CD4-positive, alpha-beta T cell treated with Interleukin-15 for 1 hour (primary cell): Measurements from ENCODE around the gene SEC61A2.

Experiments used
- DNase-seq: peaks from one replicate; pipeline ENCODE4 v3.0.0-alpha.2; 2020

SEC61A2 gene

DNA sequence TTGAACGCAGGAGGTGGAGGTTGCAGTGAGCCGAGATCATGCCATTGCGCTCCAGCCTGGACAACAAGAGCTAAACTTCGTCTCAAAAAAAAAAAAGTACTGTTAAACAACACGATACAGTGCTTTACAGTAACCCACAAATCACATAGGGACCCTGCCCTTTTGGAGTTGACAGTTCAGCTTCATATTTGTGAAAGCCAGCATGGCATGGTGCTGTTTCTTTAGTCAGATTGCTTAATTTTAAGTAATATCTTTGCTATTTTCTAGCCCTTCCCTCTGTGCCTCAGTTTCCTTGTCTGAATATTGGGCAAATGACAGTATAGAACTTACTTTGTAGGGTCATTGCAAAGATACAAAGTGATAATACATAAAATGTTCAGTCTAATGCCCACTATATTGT, 71.4 kb downstream of the SEC61A2 start:
- DNase-seq, result no peak

DNA sequence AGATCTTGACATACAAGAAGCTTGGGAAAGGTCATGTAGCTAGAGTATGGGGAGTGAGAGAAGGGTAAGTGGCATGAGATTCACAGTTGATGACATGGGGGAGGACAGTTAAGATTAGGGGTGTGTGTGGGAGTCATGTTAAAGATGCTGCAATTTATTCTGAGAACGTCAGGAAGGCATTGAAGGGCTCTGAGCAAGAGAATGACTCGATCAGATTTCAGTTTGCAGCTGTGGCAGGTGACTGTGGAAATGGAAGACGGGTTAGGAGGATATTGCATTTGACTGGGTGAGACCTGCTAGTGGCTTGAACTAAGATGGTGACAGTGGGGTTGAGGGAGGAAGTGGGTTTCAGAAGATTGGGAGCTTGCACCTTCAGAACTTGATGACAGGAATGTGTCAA, 72.1 kb downstream of the SEC61A2 start:
- DNase-seq, result no peak

DNA sequence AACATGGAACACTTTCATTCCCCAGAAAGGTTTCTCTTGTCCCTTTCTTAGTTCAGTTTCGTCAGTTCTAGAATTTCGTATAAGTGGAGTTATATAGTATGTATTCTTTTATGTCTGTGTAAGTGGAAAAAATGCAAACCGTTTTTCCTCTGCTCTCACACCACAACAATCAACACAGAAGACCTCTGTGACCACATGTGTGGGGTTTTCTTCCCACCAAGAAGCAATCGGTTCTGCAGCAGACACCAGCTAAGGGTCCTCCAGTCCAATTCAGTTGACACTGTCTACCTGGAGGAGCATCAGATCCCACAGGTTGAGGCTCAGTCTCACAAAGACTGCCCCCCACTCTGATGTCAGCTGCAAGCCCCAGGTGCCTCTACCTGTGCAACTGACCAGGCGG, 72.7 kb downstream of the SEC61A2 start:
- DNase-seq, result no peak

DNA sequence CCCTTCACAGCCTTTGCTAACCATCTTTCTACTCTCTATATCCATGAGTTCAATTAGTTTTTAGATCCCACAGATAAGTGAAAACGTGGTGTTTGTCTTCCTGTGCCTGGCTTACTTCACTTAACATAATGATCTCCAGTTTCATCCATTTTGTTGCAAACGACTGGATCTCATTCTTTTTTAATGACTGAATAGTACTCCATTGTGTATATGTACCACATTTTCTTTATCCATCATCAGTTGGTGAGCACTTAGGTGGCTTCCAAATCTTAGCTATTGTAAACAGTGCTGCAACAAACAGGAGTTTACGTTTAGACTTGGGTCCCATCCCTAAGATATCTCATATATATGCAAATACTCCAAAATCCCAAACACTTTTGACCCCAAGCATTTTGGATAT, 75.6 kb downstream of the SEC61A2 start:
- no peak for DNase-seq

DNA sequence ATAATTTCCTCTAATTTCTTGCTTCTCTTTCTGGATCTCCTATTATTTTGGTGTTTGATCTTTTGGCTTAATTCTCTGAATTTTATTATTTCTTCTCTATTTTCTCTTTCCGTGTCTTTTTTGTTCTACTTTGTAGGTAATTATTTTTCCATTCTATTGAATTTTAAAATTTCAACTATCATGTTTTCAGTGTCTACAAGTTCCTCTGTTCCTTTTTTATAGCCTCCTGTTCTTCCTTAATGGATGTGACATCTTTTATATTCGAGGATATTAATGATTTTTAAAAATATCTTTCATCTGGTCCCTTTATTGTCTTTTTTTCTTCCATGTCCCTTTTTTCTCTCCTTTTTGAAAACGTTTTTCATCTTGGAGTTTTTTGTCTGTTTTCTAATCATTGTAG, 77.6 kb downstream of the SEC61A2 start:
- DNase-seq, result no peak

DNA sequence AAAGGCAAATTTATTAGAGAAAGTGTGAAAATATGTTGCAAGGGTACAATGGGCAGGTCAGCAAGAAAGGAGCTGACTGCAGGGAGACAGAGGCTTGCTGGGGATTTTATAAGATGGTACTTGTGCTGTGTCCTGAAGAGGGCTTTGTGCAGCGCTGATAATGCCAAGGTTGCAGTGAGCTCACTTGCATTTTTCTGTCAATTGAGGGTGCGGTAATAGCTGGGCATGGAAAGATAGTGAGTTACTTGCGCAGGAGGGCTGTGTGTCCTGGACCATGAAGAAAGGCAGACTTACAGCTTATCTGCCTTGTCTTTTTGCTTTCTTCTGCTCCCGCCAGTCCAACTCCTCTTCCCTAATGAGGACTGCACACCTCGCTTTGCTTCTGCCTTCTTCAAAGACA, 79.0 kb downstream of the SEC61A2 start:
- no peak for DNase-seq

DNA sequence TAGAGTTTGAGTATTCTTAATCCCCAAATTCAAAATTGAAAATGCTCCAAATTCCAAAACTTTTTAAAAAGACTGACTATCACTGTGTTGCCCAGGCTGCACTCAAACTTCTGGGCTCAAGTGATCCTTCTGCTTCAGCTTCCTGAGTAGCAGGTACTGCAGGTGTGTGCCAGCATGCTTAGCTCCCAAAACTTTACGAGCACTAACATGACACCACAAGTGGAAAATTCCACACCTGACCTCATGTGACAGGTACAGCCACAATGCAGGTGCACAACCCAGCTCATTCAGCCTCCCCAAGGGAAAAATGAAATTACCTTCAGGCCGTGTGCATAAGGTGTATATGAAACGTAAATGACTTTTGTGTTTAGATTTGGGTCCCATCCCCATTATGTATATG, 83.0 kb downstream of the SEC61A2 start:
- DNase-seq, result no peak

DNA sequence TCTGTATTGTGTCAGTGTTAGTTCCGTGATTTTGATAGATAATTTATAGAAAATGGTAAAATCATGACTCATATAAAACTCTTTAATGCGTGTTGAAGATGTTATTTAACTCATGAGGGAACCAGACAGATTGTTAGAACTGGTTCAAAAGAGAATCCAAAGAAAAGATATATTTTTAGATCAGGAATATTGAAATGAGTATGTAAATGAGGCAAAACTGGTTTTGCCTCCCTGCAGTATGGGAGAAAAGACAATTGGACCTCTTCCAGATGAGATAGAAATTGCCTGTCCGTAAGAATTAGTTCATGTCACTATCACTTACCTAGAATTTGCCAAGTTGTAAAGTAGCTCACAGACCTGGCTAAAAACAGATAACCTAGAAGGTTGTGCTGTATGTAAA, 84.1 kb downstream of the SEC61A2 start:
- no peak for DNase-seq

DNA sequence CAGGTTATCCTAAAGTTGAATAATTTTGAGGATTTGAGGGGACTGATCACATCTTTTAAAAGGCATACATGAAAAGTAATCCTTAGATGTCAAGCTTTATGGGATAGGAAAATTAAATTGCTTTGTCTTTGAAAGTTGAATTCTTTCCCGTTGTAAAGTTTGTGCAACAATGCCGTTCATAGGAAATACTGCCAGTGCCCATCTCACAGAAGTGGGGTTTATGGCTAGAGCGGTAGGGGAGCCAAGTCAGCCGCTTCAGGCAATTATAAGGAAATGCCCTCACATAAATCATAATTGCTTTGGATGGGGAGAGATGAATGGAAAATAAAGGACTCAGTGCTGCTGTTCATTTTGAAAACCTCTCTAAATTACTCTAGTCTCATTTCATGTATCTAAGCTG, 84.6 kb downstream of the SEC61A2 start:
- no peak for DNase-seq

DNA sequence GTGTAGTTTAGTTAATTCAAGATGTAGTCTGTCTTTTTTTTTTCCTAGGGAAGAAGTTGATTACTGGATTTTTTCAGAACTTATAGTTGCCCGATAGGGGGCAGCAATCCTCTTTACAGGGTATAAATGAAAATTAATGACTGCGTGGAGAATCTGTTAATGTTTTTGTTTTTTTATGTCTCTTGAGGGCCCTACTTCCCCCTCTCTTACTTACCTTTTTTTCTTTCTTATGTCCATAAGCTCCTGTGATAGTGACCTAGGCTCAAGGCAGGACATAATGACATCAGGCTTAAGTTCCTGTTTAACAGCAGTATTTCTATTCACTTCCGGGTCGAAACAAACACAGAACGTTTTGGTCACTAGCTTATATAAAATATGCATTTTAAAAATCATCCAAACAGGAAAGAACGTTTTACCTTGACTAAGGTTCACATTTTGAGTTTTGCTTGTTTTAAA, 85.3 kb downstream of the SEC61A2 start:
- no peak for DNase-seq
